HG03439 (cell line): Measurements from ENCODE around the gene KLHL3.
"Not testable (repeated sequence)": the region's sequence is repeated elsewhere in the genome, so short reads cannot be mapped to it uniquely, and the experiment has no call there.

ENCODE experiments used
- ATAC-seq: cut with Tn5 transposase; IDR thresholded peaks from one replicate; pipeline ENCODE4 v1.9.1; 2021; ENCODE audit warnings: mild to moderate bottlenecking, moderate library complexity; ENCODE audit not compliant: unreplicated experiment

Gene KLHL3, protein sequence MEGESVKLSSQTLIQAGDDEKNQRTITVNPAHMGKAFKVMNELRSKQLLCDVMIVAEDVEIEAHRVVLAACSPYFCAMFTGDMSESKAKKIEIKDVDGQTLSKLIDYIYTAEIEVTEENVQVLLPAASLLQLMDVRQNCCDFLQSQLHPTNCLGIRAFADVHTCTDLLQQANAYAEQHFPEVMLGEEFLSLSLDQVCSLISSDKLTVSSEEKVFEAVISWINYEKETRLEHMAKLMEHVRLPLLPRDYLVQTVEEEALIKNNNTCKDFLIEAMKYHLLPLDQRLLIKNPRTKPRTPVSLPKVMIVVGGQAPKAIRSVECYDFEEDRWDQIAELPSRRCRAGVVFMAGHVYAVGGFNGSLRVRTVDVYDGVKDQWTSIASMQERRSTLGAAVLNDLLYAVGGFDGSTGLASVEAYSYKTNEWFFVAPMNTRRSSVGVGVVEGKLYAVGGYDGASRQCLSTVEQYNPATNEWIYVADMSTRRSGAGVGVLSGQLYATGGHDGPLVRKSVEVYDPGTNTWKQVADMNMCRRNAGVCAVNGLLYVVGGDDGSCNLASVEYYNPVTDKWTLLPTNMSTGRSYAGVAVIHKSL

DNA sequence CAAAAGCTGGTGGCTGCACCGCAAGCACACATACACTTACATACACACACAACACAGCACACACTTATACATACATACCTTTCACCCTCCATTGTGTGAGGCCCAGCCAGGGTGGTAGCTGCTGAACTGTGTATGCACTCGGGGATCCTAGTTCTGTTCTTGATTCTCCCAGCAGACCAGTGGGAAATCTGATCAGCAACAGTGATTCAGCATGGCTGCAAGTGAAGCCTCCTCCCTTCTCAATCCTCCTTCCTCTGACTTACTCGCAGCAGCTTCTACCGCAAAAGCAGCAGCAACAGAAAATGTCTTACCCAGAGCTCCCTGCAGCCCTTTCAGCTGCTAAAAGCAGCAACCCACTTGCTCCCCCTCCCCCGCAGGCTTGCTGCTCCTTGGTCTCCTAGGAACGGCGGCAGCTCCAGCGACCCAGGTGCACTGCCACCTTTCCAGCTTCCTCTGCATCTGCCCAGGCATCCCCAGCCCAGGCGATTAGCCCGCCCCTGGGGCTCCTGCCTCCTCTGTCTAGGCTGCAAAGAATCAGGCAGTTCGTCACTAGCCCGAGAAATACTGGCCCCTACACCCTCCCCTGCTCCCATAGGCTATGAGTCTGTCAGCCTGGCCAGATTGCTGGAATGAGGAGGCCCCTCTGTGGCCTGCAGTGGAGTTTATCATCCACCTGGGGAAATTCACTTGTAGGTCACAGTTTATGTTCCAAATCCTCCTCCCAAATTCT is at the start of gene KLHL3:
KLHL3 (minus strand) TSS at position 535 of the 730 bp plus-strand sequence; CDS start at position 92, 443 bp downstream.
- no peak for ATAC-seq

DNA sequence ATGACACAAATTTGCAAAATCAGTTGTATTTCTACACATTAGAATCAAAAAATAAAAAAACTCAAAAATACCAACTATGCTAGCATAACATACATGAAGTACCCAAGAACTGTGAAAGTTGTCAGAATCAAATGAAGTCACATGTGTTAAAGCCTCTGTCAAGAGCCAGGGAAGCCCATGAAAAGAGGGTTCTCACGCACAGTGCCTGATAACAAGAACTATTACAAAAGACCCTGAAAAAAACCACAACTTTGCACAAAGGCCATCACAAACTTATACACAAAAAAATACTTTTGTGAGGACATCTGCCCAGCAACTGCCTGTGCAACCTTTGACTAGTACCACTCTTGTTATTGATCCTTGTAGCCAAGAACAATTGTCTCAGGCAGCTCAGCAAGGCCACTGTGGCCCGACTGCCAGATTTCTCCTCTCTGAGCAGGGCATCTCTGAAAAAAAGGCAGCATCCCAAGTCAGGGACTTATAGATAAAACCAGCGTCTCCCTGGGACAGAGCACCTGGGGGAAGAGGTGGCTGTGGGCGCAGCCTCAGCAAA is 47.2 kb upstream of the KLHL3 start:
- no peak for ATAC-seq

DNA sequence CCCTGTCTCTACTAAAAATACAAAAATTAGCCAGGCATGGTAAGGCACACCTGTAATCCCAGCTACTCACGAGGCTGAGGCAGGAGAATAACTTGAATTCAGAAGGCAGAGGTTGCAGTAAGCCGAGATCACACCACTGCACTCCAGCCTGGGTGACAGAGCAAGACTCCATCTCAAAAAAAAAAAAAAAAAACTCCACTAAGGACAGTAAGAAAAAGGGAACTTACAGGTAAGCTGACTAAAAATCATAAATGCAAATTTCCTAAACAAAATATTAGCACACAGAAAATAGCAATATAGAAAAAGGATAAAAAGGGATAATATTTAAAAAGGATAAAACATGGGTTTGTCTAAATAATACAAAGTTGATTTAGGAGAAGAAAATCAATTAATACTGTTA is 46.2 kb upstream of the KLHL3 start:
- ATAC-seq, result no peak

DNA sequence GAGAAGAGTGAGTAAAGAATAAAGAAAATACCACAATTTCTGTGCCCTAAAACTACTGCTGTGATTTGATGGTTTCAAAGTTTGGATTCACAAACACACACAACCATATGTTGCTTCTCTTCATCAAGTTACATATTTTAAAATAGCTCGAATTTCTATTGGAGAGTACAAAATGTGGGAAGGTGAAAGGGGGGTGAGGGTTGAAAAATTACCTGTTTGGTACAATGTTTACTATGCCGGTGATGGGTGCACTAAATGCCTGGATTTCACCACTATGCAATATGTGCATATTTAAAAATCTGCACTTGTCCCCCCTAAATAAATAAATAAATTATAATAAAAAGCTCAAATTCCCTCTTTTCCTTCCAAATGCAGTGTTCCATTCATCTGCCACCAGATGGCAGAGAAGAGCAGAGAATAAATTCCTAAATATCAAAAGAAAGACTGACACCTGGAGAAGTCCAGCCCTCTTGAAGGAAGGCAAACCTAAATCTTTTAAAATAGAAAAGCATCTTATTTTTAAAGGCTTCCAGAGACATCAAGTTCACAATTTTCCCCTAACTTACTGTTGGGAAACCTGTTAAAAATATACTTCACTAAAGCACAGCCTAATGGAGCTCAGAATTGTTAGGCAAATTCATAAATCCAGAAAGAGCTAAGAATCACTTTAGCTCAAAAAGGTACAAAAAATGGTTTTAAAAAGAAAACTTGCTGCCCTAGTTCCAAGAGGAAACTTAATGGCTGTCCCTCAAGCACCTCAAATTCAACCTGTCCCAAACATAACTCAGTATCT is 43.1 kb upstream of the KLHL3 start:
- ATAC-seq, result no peak

DNA sequence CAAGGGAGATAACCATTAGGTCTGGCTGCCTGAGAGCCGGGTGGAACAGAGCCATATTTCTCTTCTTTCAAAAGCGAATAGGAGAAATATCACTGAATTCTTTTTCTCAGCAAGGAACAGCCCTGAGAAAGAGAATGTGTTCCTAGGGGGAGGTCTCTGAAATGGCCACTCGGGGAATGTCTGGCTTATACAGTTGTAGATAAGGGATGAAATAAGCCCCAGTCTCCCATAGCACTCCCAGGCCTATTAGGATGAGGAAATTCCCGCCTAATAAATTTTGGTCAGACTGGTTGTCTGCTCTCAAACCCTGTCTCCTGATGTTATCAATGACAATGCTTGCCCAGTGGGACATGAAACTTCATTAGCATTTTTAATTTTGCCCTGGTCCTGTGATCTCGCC is 32.0 kb upstream of the KLHL3 start:
- not testable (repeated sequence) for ATAC-seq

DNA sequence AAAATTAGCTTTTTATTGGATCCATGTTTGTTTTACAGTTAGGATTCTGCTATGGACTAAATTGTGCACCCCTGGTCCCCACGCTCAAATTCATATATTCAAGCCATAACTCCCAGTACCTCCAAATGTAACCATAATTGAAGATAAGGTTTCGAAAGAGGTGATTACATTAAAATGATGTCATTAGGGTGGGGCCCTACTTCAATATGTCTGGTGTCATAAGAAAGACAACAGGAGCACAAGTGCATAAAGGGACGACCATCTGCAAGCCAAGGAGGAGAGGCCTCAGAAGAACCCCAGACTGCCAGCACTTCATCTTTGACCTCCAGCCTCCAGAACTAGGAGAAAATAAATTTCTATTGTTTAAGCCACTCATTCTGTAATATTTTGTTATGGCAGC is 25.7 kb upstream of the KLHL3 start:
- no peak for ATAC-seq

DNA sequence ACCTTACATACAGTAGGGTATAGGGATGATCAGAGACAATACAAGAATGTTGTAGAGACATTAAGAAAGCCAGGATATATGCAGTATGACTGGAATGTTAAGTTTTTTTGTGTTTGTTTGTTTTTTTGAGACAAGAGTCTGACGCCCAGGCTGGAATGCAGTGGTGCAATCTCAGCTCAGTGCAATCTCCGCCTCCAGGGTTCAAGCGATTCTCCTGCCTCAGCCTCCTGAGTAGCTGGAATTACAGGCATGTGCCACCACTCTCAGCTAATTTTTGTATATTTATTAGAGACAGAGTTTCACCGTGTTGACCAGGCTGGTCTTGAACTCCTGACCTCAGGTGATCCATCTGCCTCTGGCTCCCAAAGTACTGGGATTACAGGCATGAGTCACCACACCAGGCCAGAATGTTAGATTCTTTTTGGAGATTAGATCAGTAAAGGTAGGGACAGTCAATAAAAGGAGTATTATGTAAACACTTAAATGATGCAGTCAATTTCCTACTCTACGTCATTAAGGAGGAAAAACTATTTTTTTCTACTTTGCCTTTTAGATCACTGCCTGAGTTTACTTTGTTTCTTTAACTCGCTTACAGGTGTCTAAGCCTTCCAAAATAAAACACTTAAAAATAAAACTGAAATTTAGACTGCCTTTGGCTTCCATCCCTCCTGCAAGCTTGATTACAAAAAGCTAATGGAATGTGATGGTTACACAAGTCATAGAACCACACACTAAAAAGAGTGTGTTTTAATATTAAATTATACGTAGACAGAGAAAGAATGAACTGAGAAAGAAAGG is 25.0 kb upstream of the KLHL3 start:
- ATAC-seq, result no peak

DNA sequence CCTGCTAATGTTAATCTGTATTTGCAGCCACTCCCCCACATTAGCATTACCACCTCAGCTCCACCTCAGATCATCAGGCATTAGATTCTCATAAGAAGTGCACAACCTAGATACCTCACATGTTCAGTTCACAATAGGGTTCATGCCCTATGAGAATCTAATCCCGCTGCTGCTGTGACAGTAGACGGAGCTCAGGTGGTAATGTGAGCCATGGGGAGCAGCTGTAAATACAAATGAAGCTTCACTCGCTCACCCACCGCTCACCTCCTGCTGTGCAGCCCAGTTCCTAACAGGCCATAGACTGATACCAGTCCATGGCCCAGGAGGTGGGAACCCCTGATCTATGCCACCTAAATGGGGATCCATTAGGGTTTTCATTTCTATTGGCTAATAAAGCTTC is 24.4 kb upstream of the KLHL3 start:
- no peak for ATAC-seq

DNA sequence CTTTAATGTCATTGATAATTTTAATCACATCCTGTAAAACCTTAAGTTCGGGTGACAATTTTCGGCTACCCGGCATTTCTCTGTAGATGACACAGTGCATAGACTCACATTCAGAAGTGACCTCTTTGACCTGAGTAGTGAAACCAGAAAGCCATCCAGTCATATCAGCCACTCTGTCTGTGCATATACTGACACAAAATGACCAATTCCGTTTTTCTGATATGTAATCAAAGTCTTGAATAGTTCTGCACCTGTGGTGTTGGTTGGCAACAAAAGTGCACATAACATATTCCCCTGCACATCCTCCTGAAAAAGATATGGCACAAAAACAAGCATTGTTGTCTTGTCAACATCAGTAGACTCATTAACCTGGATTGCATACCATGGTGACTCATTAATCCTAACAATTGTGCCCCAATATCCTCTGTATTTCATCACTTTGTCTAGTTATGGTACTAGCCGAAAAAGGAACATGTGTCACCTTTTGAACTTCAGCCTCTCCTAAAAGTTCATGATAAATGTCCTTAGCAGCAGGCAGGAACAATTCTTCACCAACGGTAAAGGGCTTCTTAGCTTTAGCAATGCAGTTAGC is 22.9 kb upstream of the KLHL3 start:
- ATAC-seq, result peak; percentile 38

DNA sequence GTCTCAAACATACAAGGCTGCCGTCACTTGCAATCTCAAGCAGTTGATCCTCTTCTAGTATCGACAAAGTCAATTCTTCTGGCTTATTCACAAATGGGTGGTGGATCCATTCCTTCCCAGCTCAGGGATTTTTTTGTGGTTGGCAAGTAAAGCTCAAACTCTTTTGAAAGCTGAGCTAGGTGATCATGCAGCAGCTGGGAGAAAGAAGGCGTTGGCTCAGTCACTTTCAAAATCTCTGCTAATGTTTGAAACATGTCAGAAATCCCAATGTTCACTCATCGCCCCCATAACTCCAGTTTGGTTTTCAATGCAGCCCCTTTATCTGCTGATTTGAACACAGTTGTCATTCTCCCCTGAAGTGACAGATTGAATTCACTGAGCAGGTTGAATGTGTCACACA is 22.2 kb upstream of the KLHL3 start:
- ATAC-seq, result no peak

DNA sequence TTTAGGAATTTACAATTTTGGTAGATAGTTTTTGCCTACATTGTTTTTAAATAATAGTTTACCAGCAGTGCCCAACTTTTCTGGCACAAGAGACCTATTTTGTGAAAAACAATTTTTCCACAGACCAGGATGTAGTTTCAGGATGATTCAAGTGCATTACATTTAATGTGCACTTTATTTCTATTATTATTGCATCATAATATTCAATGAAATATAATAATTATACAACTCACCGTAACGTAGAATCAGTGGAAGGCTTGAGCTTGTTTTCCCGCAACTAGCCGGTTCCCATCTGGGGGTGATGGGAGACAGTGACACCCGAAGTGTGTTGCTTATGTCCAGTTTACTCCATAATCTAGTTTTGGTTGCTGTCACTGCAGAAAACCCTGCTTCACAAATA is 21.7 kb upstream of the KLHL3 start:
- ATAC-seq, result no peak

DNA sequence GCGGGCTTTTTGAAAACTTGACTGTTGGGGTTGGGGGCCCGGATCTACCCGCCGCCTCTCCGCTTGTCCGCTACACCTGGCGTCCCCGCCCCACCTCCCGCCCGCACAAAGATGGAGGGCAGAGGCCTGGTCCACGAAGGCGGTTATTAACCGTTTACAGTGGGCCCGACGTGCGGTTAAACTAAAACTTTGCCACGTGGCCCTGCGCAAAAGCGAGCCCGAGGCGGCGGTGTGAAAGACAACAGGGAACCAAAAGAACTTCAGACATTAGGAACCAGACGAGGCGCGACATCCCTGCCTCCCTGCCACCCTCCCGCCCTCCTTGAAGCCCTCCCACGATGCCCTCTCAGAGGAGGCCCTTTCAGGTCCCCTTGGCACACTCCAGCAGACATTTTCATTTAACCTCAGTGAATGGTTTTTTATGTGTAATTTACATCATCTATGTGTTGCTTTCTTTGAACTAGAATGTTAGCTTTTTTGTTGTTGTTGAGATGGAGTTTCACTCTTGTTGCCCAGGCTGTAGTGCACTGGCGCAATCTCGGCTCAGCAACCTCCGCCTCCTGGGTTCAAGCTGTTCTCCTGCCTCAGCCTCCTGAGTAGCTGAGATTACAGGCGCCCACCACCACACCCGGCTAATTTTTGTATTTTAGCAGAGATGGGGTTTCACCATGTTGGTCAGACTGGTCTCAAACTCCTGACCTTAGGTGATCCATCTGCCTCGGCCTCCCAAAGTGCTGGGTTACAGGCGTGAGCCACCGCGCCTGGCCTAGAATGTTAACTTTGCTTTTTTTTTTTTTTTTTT is 19.3 kb upstream of the KLHL3 start:
- no peak for ATAC-seq

DNA sequence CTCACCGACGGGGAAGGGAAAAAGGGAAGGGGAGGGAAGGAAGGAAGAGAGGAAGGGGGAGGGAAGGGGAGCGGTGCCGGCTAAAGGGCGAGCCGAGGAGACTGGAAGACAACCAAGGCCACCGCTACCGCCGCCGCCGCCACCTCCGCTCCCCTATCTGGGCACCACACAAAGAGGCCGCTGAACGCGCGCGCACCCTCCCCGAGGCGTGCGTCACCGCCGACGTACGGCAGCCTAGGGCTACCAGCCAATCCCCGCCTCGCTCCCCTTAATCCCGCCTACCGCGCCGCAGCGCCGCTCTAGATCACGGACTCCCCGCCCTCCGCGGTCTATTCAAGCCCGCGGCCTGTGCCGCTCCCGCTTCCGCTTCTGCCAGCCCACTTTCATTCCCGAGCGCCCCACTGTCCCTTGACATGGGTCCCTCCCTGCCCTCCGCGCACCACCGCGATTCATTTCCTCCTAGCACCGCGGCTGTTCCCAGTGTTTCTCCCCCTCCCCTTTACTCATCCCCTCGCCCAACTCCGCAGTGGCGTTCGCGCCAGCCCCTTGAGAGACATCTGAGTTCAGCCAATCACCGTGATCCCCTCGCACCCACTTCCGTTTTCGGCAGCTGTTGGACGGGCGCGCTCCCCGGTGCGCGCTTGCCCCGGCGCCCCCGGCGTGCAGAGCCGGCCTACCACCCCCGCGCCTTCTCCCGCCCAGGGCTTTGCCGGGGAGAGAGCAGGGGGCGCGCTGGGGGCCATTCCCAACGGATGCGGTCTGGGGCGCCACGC is 18.5 kb upstream of the KLHL3 start, which contains the start of gene HNRNPA0:
HNRNPA0 (minus strand) TSS at position 176 of the 773 bp plus-strand sequence. CDS start 297 bp downstream, outside the sequence.
- peak; percentile 83 for ATAC-seq

DNA sequence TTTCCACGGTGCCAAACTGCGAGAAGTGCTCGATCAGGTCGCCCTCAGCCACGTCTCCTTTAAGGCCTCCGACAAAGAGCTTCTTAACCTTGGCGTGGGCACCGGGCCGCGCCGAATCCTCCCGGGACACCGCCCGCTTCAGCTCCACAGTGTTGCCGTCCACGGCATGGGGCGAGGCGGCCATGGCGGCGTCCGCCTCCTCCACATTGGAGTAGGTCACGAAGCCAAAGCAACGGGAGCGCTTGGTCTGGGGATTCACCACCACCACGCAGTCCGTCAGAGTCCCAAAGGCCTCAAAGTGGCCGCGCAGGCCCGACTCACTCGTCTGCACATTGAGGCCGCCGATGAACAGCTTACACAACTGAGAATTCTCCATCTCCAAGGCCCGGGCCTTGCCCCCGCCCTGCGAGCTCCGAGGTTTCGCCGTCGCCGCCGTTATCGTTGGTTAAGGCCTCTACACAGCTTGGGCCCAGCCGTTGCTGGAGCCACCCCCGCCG is 17.9 kb upstream of the KLHL3 start:
- ATAC-seq, result peak; percentile 17

DNA sequence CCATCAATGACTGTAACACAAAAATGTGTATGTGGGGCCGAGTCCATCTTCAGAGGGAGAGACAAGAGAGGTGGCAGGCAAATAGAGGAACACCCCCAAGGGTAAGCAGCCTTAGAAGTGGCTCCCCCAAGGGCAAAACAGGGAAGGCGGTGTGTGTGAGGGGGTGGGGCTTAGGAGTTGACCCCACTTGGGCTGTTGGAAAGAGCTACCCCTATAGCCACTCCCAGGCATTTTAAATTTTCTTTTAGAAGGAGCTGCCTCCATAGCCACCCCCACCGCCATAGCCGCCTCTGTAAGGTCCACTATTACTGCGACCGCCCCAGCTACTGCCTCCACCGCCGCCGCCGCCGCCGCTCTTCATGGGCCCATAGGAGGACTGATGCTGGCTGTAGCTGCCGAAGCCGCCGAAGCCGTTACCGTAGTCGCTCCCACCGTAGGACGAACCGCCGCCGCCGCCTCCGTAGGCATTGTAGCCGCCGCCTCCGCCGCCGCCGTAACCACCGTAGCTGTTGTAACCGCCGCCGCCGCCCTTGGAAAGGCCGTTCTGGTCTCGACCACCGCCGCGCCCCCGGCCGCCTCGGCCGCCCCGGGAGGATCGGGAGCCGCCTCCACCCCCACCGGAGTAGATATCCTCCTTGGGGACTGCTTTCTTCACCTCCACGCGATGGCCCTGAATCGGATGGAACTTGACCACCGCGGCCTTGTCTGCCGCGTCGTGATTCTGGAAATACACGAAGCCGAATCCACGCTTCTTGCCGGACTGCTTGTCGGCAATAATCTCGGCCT is 17.2 kb upstream of the KLHL3 start:
- ATAC-seq, result no peak

DNA sequence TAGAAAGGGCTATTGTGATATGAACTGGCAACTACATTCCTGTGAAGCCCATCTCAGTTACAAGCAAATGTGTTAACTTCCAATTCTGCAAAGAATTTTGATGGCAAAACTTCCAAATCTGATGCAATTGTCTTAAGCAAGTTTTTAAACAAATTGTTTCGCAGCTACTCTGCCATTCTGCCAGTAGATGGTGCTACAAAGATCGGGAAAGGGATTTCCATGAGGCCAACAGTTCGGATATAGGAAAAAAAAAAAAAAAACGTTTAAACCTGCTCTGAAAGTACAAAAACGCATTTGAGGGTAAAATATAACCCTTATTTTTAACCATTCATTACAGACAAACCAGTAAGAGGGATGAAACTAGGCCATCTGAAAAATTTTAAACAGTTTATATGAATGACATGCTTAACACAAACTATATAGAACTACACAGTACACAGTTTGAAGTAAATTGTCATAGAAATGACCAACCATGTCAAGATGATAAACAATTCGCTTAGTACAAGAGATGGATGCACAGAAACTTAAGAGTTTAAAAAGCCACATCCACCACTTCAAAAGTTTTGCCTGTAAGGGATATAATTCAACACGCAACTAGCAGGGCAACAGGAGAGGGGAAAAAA is 16.1 kb upstream of the KLHL3 start:
- no peak for ATAC-seq
